Muscle of back (tissue), 11 donors: ENCODE data around the gene DDX46. TPM values are rescaled to one million over a fixed set of nuclear protein-coding genes. Genes with fewer than 3 reads are reported as not detected.
"Not testable (repeated sequence)": the region's sequence is repeated elsewhere in the genome, so short reads cannot be mapped to it uniquely, and the experiment has no call there.

ENCODE experiments used
- DNase-seq, 3 donors: peaks; one replicate each; pipeline versions ENCODE4 v3.0.0 to v3.0.0-alpha.2; 2013
- polyA plus RNA-seq, 10 donors: library from polyadenylated mRNA; unstranded; fragments of 120-200 nt; gene quantifications; one replicate each; pipeline ENCODE4 v1.2.1, GENCODE V29; 2013; ENCODE audit not compliant: insufficient read length in 10 of 10

DDX46 gene
- polyA plus RNA-seq, 10 donors, result 42.8 to 66.9 (median 54.8) TPM

GRCh38 chr5:134838361-134838760 lies 79.8 kb downstream of the DDX46 start:
- DNase-seq, result not testable (repeated sequence)

DNA sequence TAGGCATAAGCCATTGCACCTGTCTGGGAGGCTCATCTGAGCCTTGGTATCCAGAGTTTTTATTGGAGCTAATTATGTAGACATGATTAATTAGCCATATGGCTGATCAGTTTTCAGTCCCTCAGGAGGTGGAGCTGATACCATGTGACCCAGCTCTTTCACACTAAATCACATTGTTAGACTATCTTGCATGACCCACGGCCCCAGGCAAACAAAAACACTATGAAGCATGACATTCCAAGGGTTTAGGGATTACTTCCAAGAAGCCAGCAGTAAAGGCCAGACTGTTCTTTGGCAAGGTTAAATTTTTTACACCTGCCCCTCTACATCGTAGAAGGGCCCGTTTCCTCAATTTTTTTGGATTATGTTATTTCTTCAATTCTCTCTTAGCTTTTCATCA lies 82.2 kb downstream of the DDX46 start:
- DNase-seq, result no peak

DNA sequence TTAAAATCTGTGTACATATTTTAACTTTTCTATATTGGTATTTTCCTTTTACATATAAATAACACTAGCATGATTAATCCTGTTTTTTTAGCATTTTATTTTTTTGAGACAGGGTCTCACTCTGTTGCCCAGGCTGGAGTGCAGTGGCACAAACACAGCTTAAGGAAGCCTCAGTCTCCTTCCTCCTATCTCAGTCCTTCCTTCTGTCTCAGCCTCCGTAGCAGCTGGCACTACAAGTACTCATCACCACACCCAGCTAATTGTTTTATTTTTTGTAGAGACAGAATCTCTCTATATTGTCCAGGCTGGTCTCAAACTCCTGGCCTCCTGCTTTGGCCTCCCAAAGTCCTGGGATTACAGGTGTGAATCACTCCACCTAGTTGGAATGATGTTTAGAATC lies 85.7 kb downstream of the DDX46 start:
- DNase-seq, result no peak

DNA sequence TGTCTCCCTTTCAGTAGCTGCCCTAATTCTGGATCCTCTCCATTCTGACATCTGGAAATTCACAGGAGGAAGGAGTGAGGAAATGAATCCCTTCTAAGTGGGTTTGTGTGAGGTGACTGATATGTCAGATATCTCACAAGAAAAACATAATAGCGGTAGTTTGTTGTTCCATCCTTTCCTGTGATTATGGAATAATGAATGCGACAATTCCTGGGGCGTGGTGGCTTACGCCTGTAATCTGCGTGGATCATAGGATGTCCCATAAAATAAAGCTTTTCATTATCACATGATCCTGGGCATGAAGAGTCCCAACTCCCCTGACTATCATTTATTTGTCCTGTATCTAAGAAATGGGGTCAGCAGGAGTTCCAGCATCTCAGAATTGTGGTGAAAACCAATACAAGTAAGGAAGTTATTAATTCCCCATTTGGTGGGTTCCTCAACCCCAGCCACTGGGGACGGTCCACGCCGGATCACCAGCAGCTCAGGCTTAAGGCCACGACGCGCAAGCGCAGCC lies 86.8 kb downstream of the DDX46 start:
- DNase-seq, result no peak

GRCh38 chr5:134845852-134846640 lies 87.5 kb downstream of the DDX46 start, which contains the start of gene C5orf24:
C5orf24 (plus strand) TSS chr5:134845968; CDS start chr5:134854901, 8,933 bp downstream.
- peak; percentile 95 to 99 (median 99) for DNase-seq

DNA sequence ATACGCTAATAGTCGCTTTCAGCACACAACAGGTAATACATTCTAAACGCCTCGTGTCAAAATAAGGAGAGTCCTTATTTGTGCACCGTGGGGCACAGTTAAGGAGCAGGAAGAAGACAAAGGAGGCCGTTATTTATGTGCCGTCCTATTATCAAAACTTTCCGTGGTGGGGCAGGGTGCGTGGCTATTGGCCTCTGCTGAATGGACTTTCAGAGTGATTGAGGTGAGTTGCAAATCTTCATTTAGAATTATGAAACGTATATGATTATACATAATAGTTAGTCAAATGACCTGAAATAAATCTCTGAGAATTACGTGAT lies 88.0 kb downstream of the DDX46 start:
- DNase-seq, result peak in 1 of 3 donors; percentile 16

DNA sequence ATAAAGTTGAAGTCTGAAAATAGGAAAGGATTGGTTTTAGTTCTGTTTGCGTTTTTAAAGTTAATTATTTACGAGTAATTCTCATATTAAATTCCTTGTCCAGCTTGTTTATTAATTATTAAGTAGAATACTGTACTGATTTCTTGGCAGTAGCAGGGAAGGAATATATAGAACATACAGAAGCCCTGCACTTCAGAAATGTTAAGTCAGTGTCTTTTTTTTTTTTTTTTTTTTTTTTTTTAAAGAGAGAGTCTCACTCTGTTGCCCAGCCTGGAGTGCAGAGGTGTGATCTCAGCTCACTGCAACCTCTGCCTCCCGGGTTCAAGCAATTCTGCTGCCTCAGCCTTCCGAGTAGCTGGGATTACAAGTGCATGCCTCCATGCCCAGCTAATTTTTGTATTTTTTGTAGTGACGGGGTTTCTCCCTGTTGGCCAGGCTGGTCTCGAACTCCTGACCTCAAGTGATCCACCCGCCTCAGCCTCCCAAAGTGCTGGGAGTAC lies 90.9 kb downstream of the DDX46 start:
- DNase-seq, result not testable (repeated sequence)

DNA sequence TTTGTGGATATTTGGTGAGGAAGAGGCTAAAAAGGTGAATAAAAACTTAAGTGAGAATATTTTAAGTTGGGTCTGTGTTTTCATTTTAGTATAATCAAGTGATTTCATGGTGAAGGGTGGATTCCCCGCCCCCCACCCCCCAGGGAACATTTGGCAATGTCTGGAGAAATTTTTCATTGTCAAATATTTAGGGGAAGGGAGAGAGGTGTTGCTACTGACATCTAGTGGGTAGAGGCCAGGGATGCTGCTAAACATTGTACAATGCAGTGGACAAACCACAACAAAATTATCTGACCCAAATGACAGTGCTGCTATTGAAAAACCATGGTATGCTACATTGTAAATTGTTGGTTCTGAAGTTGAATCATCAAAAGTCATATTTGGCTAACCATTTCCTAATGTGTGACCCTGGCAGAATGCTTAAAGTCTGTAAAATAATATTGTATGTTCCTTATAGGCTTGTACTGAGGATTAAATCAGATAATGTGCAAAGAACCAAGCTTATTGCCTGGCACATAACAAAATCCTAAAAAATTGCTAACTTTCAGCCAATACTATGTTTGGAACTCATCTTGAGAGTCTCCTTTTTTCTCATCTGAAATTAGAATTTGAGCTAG lies 92.8 kb downstream of the DDX46 start:
- DNase-seq, result peak in 2 of 3 donors; percentile 22 to 48

DNA sequence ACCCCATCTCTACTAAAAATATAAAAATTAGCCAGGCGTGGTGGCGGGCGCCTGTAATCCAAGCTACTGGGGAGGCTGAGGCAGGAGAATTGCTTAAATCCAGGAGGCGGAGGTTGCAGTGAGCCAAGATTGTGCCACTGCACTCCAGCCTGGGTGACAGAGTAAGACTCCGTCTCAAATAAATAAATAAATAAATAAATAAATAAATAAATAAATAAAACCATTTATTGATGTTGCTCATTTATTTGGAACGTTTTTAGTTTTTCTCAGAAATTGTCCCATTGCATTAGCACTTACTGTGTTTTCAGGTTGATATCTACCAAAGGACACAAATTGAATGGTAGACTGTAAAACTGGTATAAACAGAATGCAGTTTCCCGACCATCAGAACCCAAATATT lies 97.9 kb downstream of the DDX46 start:
- DNase-seq, result not testable (repeated sequence)

GRCh38 chr5:134857401-134857800 lies 98.8 kb downstream of the DDX46 start:
- DNase-seq, result no peak

DNA sequence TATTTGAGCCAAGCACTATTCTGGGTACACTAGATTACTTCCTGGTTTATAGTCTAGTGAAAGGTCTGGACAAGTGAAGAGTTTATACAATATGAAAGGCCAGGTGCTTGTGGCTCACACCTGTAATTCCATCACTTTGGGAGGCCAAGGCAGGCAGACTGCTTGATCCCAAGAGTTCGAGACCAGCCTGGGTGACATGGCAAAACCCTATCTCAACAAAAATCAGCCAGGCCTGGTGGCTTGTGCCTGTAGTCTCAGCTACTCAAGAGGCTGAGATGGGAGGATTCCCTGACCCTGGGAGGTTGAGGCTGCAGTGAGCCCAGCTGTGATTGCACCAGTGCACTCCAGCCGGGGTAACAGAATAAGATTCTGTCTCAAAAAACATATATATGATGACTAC lies 106.1 kb downstream of the DDX46 start:
- no peak for DNase-seq

DNA sequence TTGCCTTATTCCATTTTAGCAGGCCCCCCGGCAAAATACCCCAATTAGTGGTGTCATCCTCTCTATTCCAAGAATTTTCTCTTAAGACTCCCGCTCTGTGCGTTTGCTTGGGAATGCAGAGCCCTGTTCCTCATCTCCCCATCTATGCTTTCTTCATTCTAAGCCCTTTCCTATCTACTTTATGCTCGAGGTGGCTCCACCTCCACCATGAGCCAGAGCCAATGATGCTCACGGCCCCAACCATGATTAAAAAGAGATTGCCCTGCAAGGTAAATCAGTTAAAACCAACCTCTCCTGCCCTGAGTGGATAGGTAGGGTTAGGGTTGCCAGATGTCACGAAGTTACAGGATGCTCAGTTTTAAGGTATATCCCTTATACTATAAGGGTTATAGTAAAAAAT lies 114.9 kb downstream of the DDX46 start:
- peak in 1 of 3 donors; percentile 7 for DNase-seq

- DNase-seq, result peak; percentile 86 to 98 (median 94)
Observed at GRCh38 chr5:134873987-134874830, 115.6 kb downstream of the DDX46 start, which contains the start of gene TXNDC15. TXNDC15 (plus strand) TSS chr5:134874371; CDS start chr5:134874428, 57 bp downstream.

- DNase-seq, result peak; percentile 88 to 95 (median 91)
Observed at GRCh38 chr5:134874831-134875655, 116.5 kb downstream of the DDX46 start.

- no peak for DNase-seq
Observed at GRCh38 chr5:134877159-134877558, 118.6 kb downstream of the DDX46 start.

DNA sequence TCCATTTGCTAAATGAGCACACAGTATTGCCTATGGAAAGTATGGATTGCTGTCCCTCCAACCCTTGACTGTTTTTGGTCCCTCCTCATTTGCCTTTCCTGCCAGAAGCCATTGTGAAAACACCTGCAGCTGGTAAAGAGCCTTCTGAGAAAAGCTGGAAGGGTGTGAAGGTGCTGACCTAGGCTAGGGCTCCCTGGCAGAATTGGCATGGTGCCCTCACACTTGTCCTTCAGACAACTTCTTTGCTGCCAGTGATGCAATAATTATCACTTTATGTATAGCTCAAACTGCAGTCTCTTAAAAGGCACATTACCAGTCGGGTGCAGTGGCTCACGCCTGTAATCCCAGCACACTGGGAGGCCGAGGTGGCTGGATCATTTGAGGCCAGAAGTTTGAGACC lies 119.8 kb downstream of the DDX46 start:
- no peak for DNase-seq

DNA sequence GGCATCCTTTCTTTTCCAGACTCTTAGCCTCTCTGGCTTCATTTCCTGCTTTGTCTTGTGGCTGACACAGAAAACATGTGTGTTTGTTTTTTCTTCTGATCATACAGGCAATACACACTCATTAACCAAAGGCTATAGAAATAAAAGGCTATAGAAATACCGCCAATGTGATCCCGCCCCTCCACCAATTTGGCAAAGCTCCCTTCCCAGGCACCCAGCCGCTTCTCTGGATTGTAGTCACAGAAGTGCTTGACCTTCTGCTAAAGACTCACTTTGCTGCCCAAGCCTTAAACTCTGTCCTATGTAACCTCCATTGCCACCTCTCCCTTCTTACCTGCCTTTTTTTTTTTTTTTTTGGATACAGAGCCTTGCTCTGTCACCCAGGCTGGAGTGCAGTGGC lies 120.9 kb downstream of the DDX46 start:
- no peak for DNase-seq
